ENCODE data around the gene REEP1.
A peak's percentile ranks its signal among the peaks of the same experiment; 100 is the strongest.
"Not testable (repeated sequence)": the region's sequence is repeated elsewhere in the genome, so short reads cannot be mapped to it uniquely, and the experiment has no call there.

Gene REEP1

GRCh38 chr2:86358957-86359356 lies 21.5 kb upstream of the REEP1 start:
- no peaks in the 10 kb centered on the region for H3K9me3 Mint-ChIP-seq
- no peaks in the 10 kb centered on the region for H3K4me1 Mint-ChIP-seq
- H3K4me3 Mint-ChIP-seq: no peak overlapping the region
- H3K36me3 Mint-ChIP-seq: no peaks in the 10 kb centered on the region
- no peak overlapping the region for H3K27ac Mint-ChIP-seq
- H3K27me3 Mint-ChIP-seq: no peaks in the 10 kb centered on the region

GRCh38 chr2:86357392-86357963 lies 20.1 kb upstream of the REEP1 start:
- H3K27ac Mint-ChIP-seq: no peak overlapping the region
- H3K4me3 Mint-ChIP-seq: no peak overlapping the region
- H3K36me3 Mint-ChIP-seq: no peaks in the 10 kb centered on the region
- H3K4me1 Mint-ChIP-seq: no peaks in the 10 kb centered on the region
- no peaks in the 10 kb centered on the region for H3K27me3 Mint-ChIP-seq
- no peaks in the 10 kb centered on the region for H3K9me3 Mint-ChIP-seq

- no peaks in the 10 kb centered on the region for H3K36me3 Mint-ChIP-seq
- H3K4me3 Mint-ChIP-seq: no peak overlapping the region
- H3K4me1 Mint-ChIP-seq: no peaks in the 10 kb centered on the region
- no peaks in the 10 kb centered on the region for H3K27me3 Mint-ChIP-seq
- no peak overlapping the region for H3K27ac Mint-ChIP-seq
- no peaks in the 10 kb centered on the region for H3K9me3 Mint-ChIP-seq
These were observed 15.3 kb upstream of the REEP1 start for GRCh38 chr2:86352727-86353221.

GRCh38 chr2:86352137-86352726 lies 14.8 kb upstream of the REEP1 start:
- Mint-ChIP-seq H3K27me3 (no peaks in the 10 kb centered on the region), H3K4me3 (no peak overlapping the region), H3K36me3 (no peaks in the 10 kb centered on the region), H3K9me3 (no peaks in the 10 kb centered on the region), H3K4me1 (no peaks in the 10 kb centered on the region), H3K27ac (no peak overlapping the region)

GRCh38 chr2:86350751-86351150 lies 13.3 kb upstream of the REEP1 start:
- Mint-ChIP-seq H3K27ac (no peak overlapping the region), H3K4me1 (no peaks in the 10 kb centered on the region), H3K9me3 (no peaks in the 10 kb centered on the region), H3K4me3 (no peak overlapping the region), H3K36me3 (no peaks in the 10 kb centered on the region), H3K27me3 (no peaks in the 10 kb centered on the region)

- Mint-ChIP-seq H3K4me1 (no peaks in the 10 kb centered on the region), H3K27me3 (peaks cover 3% of the 10 kb centered on the region), H3K36me3 (peaks cover 4% of the 10 kb centered on the region), H3K27ac (no peak overlapping the region), H3K4me3 (no peak overlapping the region), H3K9me3 (peaks cover 4% of the 10 kb centered on the region)
These were observed 10.0 kb upstream of the REEP1 start for GRCh38 chr2:86347401-86347800.

- not testable (repeated sequence) for H3K27ac Mint-ChIP-seq, H3K4me1 Mint-ChIP-seq, H3K36me3 Mint-ChIP-seq, H3K9me3 Mint-ChIP-seq, H3K4me3 Mint-ChIP-seq
- H3K27me3 Mint-ChIP-seq: peaks cover 11% of the 10 kb centered on the region
These were observed 8.5 kb upstream of the REEP1 start for GRCh38 chr2:86345783-86346370.

- no peak overlapping the region for H3K27ac Mint-ChIP-seq
- peaks cover 22% of the 10 kb centered on the region for H3K27me3 Mint-ChIP-seq
- H3K36me3 Mint-ChIP-seq: peaks cover 9% of the 10 kb centered on the region
- H3K4me3 Mint-ChIP-seq: no peak overlapping the region
- no peaks in the 10 kb centered on the region for H3K4me1 Mint-ChIP-seq
- peaks cover 18% of the 10 kb centered on the region for H3K9me3 Mint-ChIP-seq
These were observed 7.0 kb upstream of the REEP1 start for GRCh38 chr2:86344404-86344803.

- Mint-ChIP-seq H3K27ac (no peak overlapping the region), H3K9me3 (peaks cover 18% of the 10 kb centered on the region), H3K27me3 (peaks cover 32% of the 10 kb centered on the region)
These were observed 5.1 kb upstream of the REEP1 start for GRCh38 chr2:86342488-86342887.

GRCh38 chr2:86341470-86341869 lies 4.0 kb upstream of the REEP1 start:
- Mint-ChIP-seq H3K4me1 (peaks cover 9% of the 10 kb centered on the region), H3K27me3 (peaks cover 37% of the 10 kb centered on the region), H3K9me3 (peaks cover 18% of the 10 kb centered on the region), H3K36me3 (peaks cover 9% of the 10 kb centered on the region), H3K4me3 (no peak overlapping the region), H3K27ac (no peak overlapping the region)

More at GRCh38 chr2:86342488-86342887, 5.1 kb upstream of the REEP1 start:
- peaks cover 5% of the 10 kb centered on the region for H3K4me1 Mint-ChIP-seq
- no peak overlapping the region for H3K4me3 Mint-ChIP-seq
- H3K36me3 Mint-ChIP-seq: peaks cover 9% of the 10 kb centered on the region

GRCh38 chr2:86338778-86339295 lies 1.4 kb upstream of the REEP1 start:
- peaks cover 51% of the 10 kb centered on the region for H3K27me3 Mint-ChIP-seq
- H3K36me3 Mint-ChIP-seq: peaks cover 9% of the 10 kb centered on the region
- H3K27ac Mint-ChIP-seq: no peak overlapping the region
- no peak overlapping the region for H3K4me3 Mint-ChIP-seq
- H3K9me3 Mint-ChIP-seq: peaks cover 18% of the 10 kb centered on the region
- peaks cover 16% of the 10 kb centered on the region for H3K4me1 Mint-ChIP-seq

GRCh38 chr2:86336675-86337243 lies 667 bp downstream of the REEP1 start:
- Mint-ChIP-seq H3K36me3 (peaks cover 4% of the 10 kb centered on the region), H3K4me1 (peaks cover 16% of the 10 kb centered on the region), H3K9me3 (peaks cover 14% of the 10 kb centered on the region), H3K4me3 (peak overlapping the region; percentile 84), H3K27ac (no peak overlapping the region), H3K27me3 (peaks cover 45% of the 10 kb centered on the region)

- H3K27me3 Mint-ChIP-seq: peaks cover 41% of the 10 kb centered on the region
- H3K9me3 Mint-ChIP-seq: peaks cover 10% of the 10 kb centered on the region
- H3K36me3 Mint-ChIP-seq: no peaks in the 10 kb centered on the region
- H3K4me1 Mint-ChIP-seq: peaks cover 16% of the 10 kb centered on the region
- H3K4me3 Mint-ChIP-seq: peak overlapping the region; percentile 84
- no peak overlapping the region for H3K27ac Mint-ChIP-seq
These were observed 1.4 kb downstream of the REEP1 start for GRCh38 chr2:86335865-86336674.

GRCh38 chr2:86333378-86333777 lies 4.0 kb downstream of the REEP1 start:
- Mint-ChIP-seq H3K9me3 (no peaks in the 10 kb centered on the region), H3K36me3 (no peaks in the 10 kb centered on the region), H3K27ac (no peak overlapping the region), H3K4me3 (no peak overlapping the region), H3K4me1 (peaks cover 16% of the 10 kb centered on the region), H3K27me3 (peaks cover 27% of the 10 kb centered on the region)

GRCh38 chr2:86332654-86333053 lies 4.8 kb downstream of the REEP1 start:
- Mint-ChIP-seq H3K36me3 (peaks cover 1% of the 10 kb centered on the region), H3K4me3 (no peak overlapping the region), H3K27ac (no peak overlapping the region), H3K9me3 (no peaks in the 10 kb centered on the region), H3K4me1 (peaks cover 11% of the 10 kb centered on the region), H3K27me3 (peaks cover 22% of the 10 kb centered on the region)
